H1 (cell line): Measurements from ENCODE around the gene SYNE4. TPM values are rescaled to one million over a fixed set of nuclear protein-coding genes. Genes with fewer than 3 reads are reported as not detected.
A peak's percentile ranks its signal among the peaks of the same experiment; 100 is the strongest.

Experiments used
- CTCF ChIA-PET: fragments of 300-600 bp; sonication (Branson Sonifier 250); formaldehyde crosslinking; loops from one replicate; lab custom pipeline; 2021; ENCODE audit not compliant: partially characterized antibody; lab: Charles Lee
- POLR2A ChIA-PET: fragments of 300-600 bp; sonication (Branson Sonifier 250); formaldehyde crosslinking; loops from one replicate; lab custom pipeline; 2021; ENCODE audit warnings: inconsistent platforms; ENCODE audit not compliant: partially characterized antibody; lab: Charles Lee
- DNase-seq, 2 experiments: peaks; one replicate each; pipeline versions ENCODE4 v3.0.0 to v3.0.0-alpha.2; 2010 to 2022; ENCODE audit warnings: low spot score in 2 of 2, low read depth in 1 of 2, mixed read lengths in 1 of 2
- FAIRE-seq: peaks from 2 replicates; lab custom pipeline; 2011; peaks lifted over from hg19 to GRCh38; lab: Jason Lieb, UNC
- H2AFZ ChIP-seq: 2 replicates; pipeline ENCODE4 v1.8.1; 2012; ENCODE audit warnings: low read length, inconsistent platforms
- H2AK5ac ChIP-seq: 2 replicates; pipeline ENCODE4 v1.6.1; 2013; ENCODE audit warnings: low read depth, low read length
- H2BK120ac ChIP-seq: replicated peaks from 2 replicates; pipeline ENCODE3; 2013; ENCODE audit warnings: low read depth, low read length, inconsistent platforms
- H2BK12ac ChIP-seq: 2 replicates; pipeline ENCODE4 v1.6.1; 2013; ENCODE audit warnings: low read depth, low read length
- H2BK15ac ChIP-seq: 2 replicates; pipeline ENCODE4 v1.6.1; 2013; ENCODE audit warnings: low read length
- H2BK20ac ChIP-seq: 2 replicates; pipeline ENCODE4 v1.6.1; 2013; ENCODE audit warnings: low read length
- H2BK5ac ChIP-seq: 2 replicates; pipeline ENCODE4 v1.6.1; 2013; ENCODE audit warnings: low read depth, low read length
- H3K14ac ChIP-seq: 2 replicates; pipeline ENCODE4 v1.6.1; 2013; ENCODE audit warnings: inconsistent platforms; ENCODE audit not compliant: insufficient read length
- H3K18ac ChIP-seq: 2 replicates; pipeline ENCODE4 v1.6.1; 2013; ENCODE audit warnings: low read length; ENCODE audit errors: extremely low read depth
- H3K23ac ChIP-seq: 2 replicates; pipeline ENCODE4 v1.6.1; 2013; ENCODE audit warnings: inconsistent platforms; ENCODE audit not compliant: insufficient read length
- H3K23me2 ChIP-seq: 2 replicates; pipeline ENCODE4 v1.6.1; 2013; ENCODE audit warnings: low read depth, low read length
- H3K27ac ChIP-seq: 2 replicates; pipeline ENCODE4 v1.6.1; 2011; ENCODE audit warnings: low read depth, low read length, inconsistent platforms
- H3K27me3 ChIP-seq, 4 experiments: replicated peaks in 1 of 4; 1 replicate in 1 of 4; 2 replicates in 3 of 4; pipeline versions ENCODE4 v1.6.1 to v1.8.1; 2011 to 2013; ENCODE audit warnings: low read length in 3 of 4, mild to moderate bottlenecking in 3 of 4, inconsistent platforms in 2 of 4, mixed read lengths in 2 of 4, moderate library complexity in 1 of 4; ENCODE audit not compliant: control insufficient read depth in 3 of 4, insufficient read depth in 3 of 4; ENCODE audit errors: extremely low read depth in 1 of 4
- H3K36me3 ChIP-seq, 4 experiments: 2 replicates each; pipeline versions ENCODE4 v1.6.1 to v1.8.1; 2011 to 2013; ENCODE audit warnings: mild to moderate bottlenecking in 4 of 4, low read length in 3 of 4, moderate library complexity in 2 of 4, control low read depth in 1 of 4, inconsistent platforms in 1 of 4; ENCODE audit not compliant: insufficient read depth in 4 of 4, control insufficient read depth in 2 of 4
- H3K4ac ChIP-seq: replicated peaks from 2 replicates; pipeline ENCODE3; 2013; ENCODE audit warnings: low read length, low read depth, mixed read lengths, inconsistent platforms; ENCODE audit not compliant: insufficient read length
- H3K4me1 ChIP-seq, 4 experiments: replicated peaks in 1 of 4; 1 replicate in 1 of 4; 2 replicates in 3 of 4; pipeline versions ENCODE4 v1.6.1 to v1.8.1; 2011 to 2013; ENCODE audit warnings: low read length in 3 of 4, inconsistent platforms in 2 of 4, mixed read lengths in 1 of 4; ENCODE audit not compliant: insufficient read depth in 4 of 4, control insufficient read depth in 3 of 4
- H3K4me2 ChIP-seq, 2 experiments: 2 replicates each; pipeline versions ENCODE4 v1.6.1 to v1.8.1; 2011 to 2013; ENCODE audit warnings: low read depth in 2 of 2, low read length in 2 of 2, control low read depth in 1 of 2, inconsistent platforms in 1 of 2, mild to moderate bottlenecking in 1 of 2; ENCODE audit not compliant: insufficient read depth in 1 of 2
- H3K4me3 ChIP-seq, 4 experiments: fragments of 200-600, 300-600 bp in 1 of 4; sonication (generic), shearing (Covaris generic), sonication (Bioruptor Twin) in 1 of 4; 2 replicates each; pipeline versions ENCODE4 v1.5.1 to v1.8.1; 2011 to 2016; ENCODE audit warnings: low read length in 4 of 4, low read depth in 3 of 4, control low read depth in 2 of 4, inconsistent platforms in 2 of 4, mild to moderate bottlenecking in 2 of 4, mixed read lengths in 1 of 4, moderate library complexity in 1 of 4; ENCODE audit not compliant: insufficient read depth in 2 of 4; ENCODE audit errors: extremely low read depth in 1 of 4
- H3K56ac ChIP-seq: replicated peaks from 2 replicates; pipeline ENCODE3; 2013; ENCODE audit warnings: low read depth, mild to moderate bottlenecking, mixed read lengths, low read length, inconsistent platforms; ENCODE audit not compliant: insufficient read length
- H3K79me1 ChIP-seq: 2 replicates; pipeline ENCODE4 v1.6.1; 2013; ENCODE audit warnings: low read depth, low read length, control low read depth
- H3K79me2 ChIP-seq, 2 experiments: 2 replicates each; pipeline versions ENCODE4 v1.6.1 to v1.8.1; 2012 to 2013; ENCODE audit warnings: low read length in 2 of 2, mild to moderate bottlenecking in 2 of 2, inconsistent platforms in 1 of 2; ENCODE audit not compliant: insufficient read depth in 2 of 2, control insufficient read depth in 1 of 2
- H3K9ac ChIP-seq, 4 experiments: replicated peaks in 1 of 4; 1 replicate in 1 of 4; 2 replicates in 3 of 4; pipeline versions ENCODE4 v1.6.1 to v1.8.1; 2011 to 2013; ENCODE audit warnings: low read depth in 3 of 4, low read length in 3 of 4, control low read depth in 2 of 4, mild to moderate bottlenecking in 2 of 4, moderate library complexity in 2 of 4, inconsistent platforms in 1 of 4; ENCODE audit errors: extremely low read depth in 1 of 4
- H3K9me3 ChIP-seq, 2 experiments: 2 replicates each; pipeline versions ENCODE4 v1.6.1 to v1.8.1; 2012 to 2013; ENCODE audit warnings: mild to moderate bottlenecking in 2 of 2, moderate library complexity in 2 of 2, control low read depth in 1 of 2, inconsistent platforms in 1 of 2, low read depth in 1 of 2, low read length in 1 of 2, mixed read lengths in 1 of 2; ENCODE audit not compliant: insufficient read depth in 2 of 2
- H4K20me1 ChIP-seq, 2 experiments: replicated peaks in 1 of 2; 2 replicates each; pipeline versions ENCODE3 to v1.8.1; 2011 to 2013; ENCODE audit warnings: inconsistent platforms in 2 of 2, low read length in 2 of 2, mild to moderate bottlenecking in 1 of 2; ENCODE audit not compliant: insufficient read depth in 2 of 2, control insufficient read depth in 1 of 2
- H4K5ac ChIP-seq: 2 replicates; pipeline ENCODE4 v1.6.1; 2013; ENCODE audit warnings: low read length, low read depth, mixed read lengths, inconsistent platforms; ENCODE audit not compliant: insufficient read length
- H4K8ac ChIP-seq: 2 replicates; pipeline ENCODE4 v1.8.0; 2013; ENCODE audit warnings: mild to moderate bottlenecking, moderate library complexity, low read length, inconsistent platforms; ENCODE audit not compliant: insufficient read depth; ENCODE audit errors: extremely low read depth
- H4K91ac ChIP-seq: replicated peaks from 2 replicates; pipeline ENCODE3; 2013; ENCODE audit warnings: low read length, mixed read lengths, inconsistent platforms; ENCODE audit not compliant: insufficient read length
- BCL11A ChIP-seq, 2 experiments: IDR thresholded peaks; one replicate each; pipeline ENCODE4 v1.6.1; 2011; ENCODE audit warnings: low read depth in 2 of 2, low read length in 2 of 2, mild to moderate bottlenecking in 2 of 2
- EP300 ChIP-seq, 2 experiments: IDR thresholded peaks; 1 replicate in 1 of 2; 2 replicates in 1 of 2; pipeline ENCODE4 v1.6.1; 2011 to 2012; ENCODE audit warnings: low read depth in 2 of 2, low read length in 2 of 2, mild to moderate bottlenecking in 2 of 2, borderline replicate concordance in 1 of 2, inconsistent platforms in 1 of 2, moderate library complexity in 1 of 2
- EZH2 ChIP-seq: fragments of 200-600 bp; sonication (generic); IDR thresholded peaks from 2 replicates; pipeline ENCODE4 v1.7.1; 2012; ENCODE audit warnings: low read depth, mild to moderate bottlenecking, moderate library complexity, low read length, inconsistent platforms; ENCODE audit not compliant: severe bottlenecking
- MAFK ChIP-seq: IDR thresholded peaks from 2 replicates; pipeline ENCODE4 v1.6.1; 2012; ENCODE audit warnings: low read depth, mild to moderate bottlenecking, improper control_type of control experiment, low read length
- POLR2AphosphoS5 ChIP-seq: IDR thresholded peaks from 2 replicates; pipeline ENCODE4 v1.6.1; 2011; ENCODE audit warnings: low read depth, low read length
- POU5F1 ChIP-seq: IDR thresholded peaks from 2 replicates; pipeline ENCODE4 v1.6.1; 2011; ENCODE audit warnings: low read depth, mild to moderate bottlenecking, low read length, moderate library complexity
- RAD21 ChIP-seq, 2 experiments: IDR thresholded peaks in 1 of 2; conservative IDR thresholded peaks in 1 of 2; 2 replicates each; pipeline ENCODE4 v1.6.1; 2011; ENCODE audit warnings: low read depth in 2 of 2, low read length in 2 of 2, improper control_type of control experiment in 1 of 2, inconsistent platforms in 1 of 2, mild to moderate bottlenecking in 1 of 2, moderate library complexity in 1 of 2
- RNF2 ChIP-seq: fragments of 200-900, 300-1000 bp; sonication (generic); IDR thresholded peaks from 2 replicates; pipeline ENCODE4 v1.7.1; 2016; ENCODE audit warnings: borderline replicate concordance, low read depth, mild to moderate bottlenecking, antibody characterized with exemption, low read length; ENCODE audit not compliant: poor library complexity, severe bottlenecking; ENCODE audit errors: missing control alignments
- SIN3A ChIP-seq, 2 experiments: IDR thresholded peaks in 1 of 2; conservative IDR thresholded peaks in 1 of 2; 2 replicates each; pipeline ENCODE4 v1.6.1; 2011 to 2012; ENCODE audit warnings: low read length in 2 of 2, improper control_type of control experiment in 1 of 2, low read depth in 1 of 2, mild to moderate bottlenecking in 1 of 2
- SIRT6 ChIP-seq: IDR thresholded peaks from one replicate; pipeline ENCODE4 v1.7.1; 2012; ENCODE audit warnings: low read length, inconsistent platforms
- SP4 ChIP-seq: IDR thresholded peaks from 2 replicates; pipeline ENCODE4 v1.6.1; 2012; ENCODE audit warnings: low read length, inconsistent platforms
- ZNF274 ChIP-seq: IDR thresholded peaks from 2 replicates; pipeline ENCODE4 v1.7.0; 2012; ENCODE audit warnings: low read length, borderline replicate concordance; ENCODE audit errors: extremely low read depth
- WGBS, 2 experiments: shearing (Covaris generic) in 1 of 2; methylation state at CpG; one replicate each; pipeline versions ENCODE4 v1.1.6 to v1.1.7; 2013 to 2015; ENCODE audit warnings: low lambda C conversion rate in 2 of 2, mixed read lengths in 2 of 2, inconsistent platforms in 1 of 2, low coverage in 1 of 2, missing lambda C conversion rate in 1 of 2; ENCODE audit not compliant: insufficient replicate concordance in 2 of 2, insufficient coverage in 1 of 2, insufficient read length in 1 of 2; ENCODE audit errors: extremely low coverage in 1 of 2, missing lambda C conversion rate in 1 of 2; 5-methylcytosine and 5-hydroxymethylcytosine counted together
- polyA plus RNA-seq, 7 experiments: library from polyadenylated mRNA; depleted of rRNA in 3 of 7; stranded (reverse) in 5 of 7; unstranded in 2 of 7; fragments of >200 nt in 5 of 7; fragments of 200-250 nt in 2 of 7; gene quantifications; 1 replicate in 5 of 7; 2 replicates in 1 of 7; 4 replicates in 1 of 7; pipeline versions ENCODE4 v1.2.1 to v1.2.3, GENCODE V29; 2011 to 2013; ENCODE audit warnings: missing spikeins in 2 of 7, mixed read lengths in 2 of 7
- total RNA-seq: library from RNA; stranded (reverse); fragmentation: NEBNext Ultra II Directional; extraction: Animal tissue kit (Norgen Biotek cat#: 25700); gene quantifications from 2 replicates; pipeline ENCODE4 v1.2.1, GENCODE V29; 2021

The SYNE4 gene
- total and polyA plus RNA-seq, 2 of the 8 experiments (the other 6 are each of a cell fraction or from before 2014, with no cell fraction given): 20.8 to 22.6 TPM

GRCh38 chr19:36051637-36052036, 43.0 kb upstream of the SYNE4 start:
- Histone ChIP-seq H3K23me2 (peaks cover 4% of the 10 kb centered on the region), H2BK15ac (no peak overlapping the region), H4K20me1 (peaks cover 0 to 10% of the 10 kb centered on the region in 2 experiments), H2BK5ac (no peak overlapping the region), H2AK5ac (no peak overlapping the region), H4K91ac (no peak overlapping the region), H3K79me2 (peaks cover 3 to 17% of the 10 kb centered on the region in 2 experiments; a peak in 3 of 4 replicates), H3K18ac (no peak overlapping the region), H3K4me1 (peaks cover 0 to 11% (median 4%) of the 10 kb centered on the region in 4 experiments; a peak in 6 of 7 replicates), H3K23ac (no peak overlapping the region), H2BK120ac (no peak overlapping the region), H3K56ac (no peak overlapping the region), H2BK12ac (no peak overlapping the region), H4K8ac (peak overlapping the region; percentile 26; the same call in 1 of the 2 replicates), H2AFZ (no peak overlapping the region), H3K4me3 (peak overlapping the region in 1 of 4 experiments; percentile 16; a peak in 2 of 8 replicates), H3K4me2 (peak overlapping the region in 1 of 2 experiments; percentile 30; a peak in 2 of 4 replicates), H3K4ac (no peak overlapping the region), H3K36me3 (no peaks in the 10 kb centered on the region), H3K79me1 (no peaks in the 10 kb centered on the region), H3K9me3 (no peaks in the 10 kb centered on the region), H4K5ac (no peak overlapping the region), H3K14ac (no peak overlapping the region), H3K9ac (no peak overlapping the region), H3K27ac (no peak overlapping the region), H3K27me3 (no peaks in the 10 kb centered on the region), H2BK20ac (no peak overlapping the region)
- FAIRE-seq (no peak), DNase-seq (peak in 1 of 2 experiments; percentile 60)
- CTCF ChIA-PET: interaction anchor here (0.7 to 4.6 kb wide), 10 partner anchors 10 to 229 kb away, joined by 3 to 14 read pairs (median 5); partner anchors contain the start of genes ALKBH6, CLIP3 and SDHAF1
- POLR2A ChIA-PET: interaction anchor here (0.8 to 1.5 kb wide), 3 partner anchors 11 to 63 kb away, joined by 3 read pairs; partner anchors contain the start of genes POLR2I, SYNE4 and TBCB
- WGBS, 2 experiments: 50% methylated on average over 4 of the region's 4 CpGs; no CpG with 5 or more reads in 1 of the 2 experiments
- TF ChIP-seq BCL11A (IDR thresholded peaks at IDR 0.05; ENCODE audit: low read depth in 2 of 2, low read length in 2 of 2) (no peak), POLR2AphosphoS5 (no peak), ZNF274 (no peak), EP300 (IDR thresholded peaks at IDR 0.05; ENCODE audit: borderline replicate concordance in 1 of 2, low read depth in 2 of 2, low read length in 2 of 2) (no peak), EZH2 (no peak), POU5F1 (no peak), SIN3A (conservative IDR thresholded peaks at IDR 0.05 in 1 of 2, IDR thresholded peaks at IDR 0.05 in 1 of 2; ENCODE audit: low read depth in 1 of 2, low read length in 2 of 2) (peak in 1 of 2 experiments; percentile 37; a peak in 1 of 4 replicates), RNF2 (no peak), SIRT6 (no peak), MAFK (no peak), SP4 (no peak), RAD21 (IDR thresholded peaks at IDR 0.05 in 1 of 2, conservative IDR thresholded peaks at IDR 0.05 in 1 of 2; ENCODE audit: low read depth in 2 of 2, low read length in 2 of 2) (no peak)
